Activated naive CD4-positive, alpha-beta T cell treated with anti-CD3 and anti-CD28 coated beads, Interleukin-2, amount 50 U/mL, for 24 hours (primary cell): ENCODE data around the gene AIF1L.

ENCODE experiments used
- H3K27ac Mint-ChIP-seq: one replicate; pipeline ENCODE4 v1.8.0; 2021; ENCODE audit warnings: mild to moderate bottlenecking, mixed read lengths
- H3K27me3 Mint-ChIP-seq: one replicate; pipeline ENCODE4 v1.8.0; 2021; ENCODE audit warnings: mixed read lengths
- H3K36me3 Mint-ChIP-seq: one replicate; pipeline ENCODE4 v1.8.0; 2021; ENCODE audit warnings: mixed read lengths
- H3K4me1 Mint-ChIP-seq: one replicate; pipeline ENCODE4 v1.8.0; 2021; ENCODE audit warnings: mixed read lengths
- H3K4me3 Mint-ChIP-seq: one replicate; pipeline ENCODE4 v1.8.0; 2021; ENCODE audit warnings: mild to moderate bottlenecking, mixed read lengths
- H3K9me3 Mint-ChIP-seq: one replicate; pipeline ENCODE4 v1.8.0; 2021; ENCODE audit warnings: mixed read lengths

Gene AIF1L

GRCh38 chr9:131068076-131068816 is 28.1 kb upstream of the AIF1L start:
- Mint-ChIP-seq H3K27me3 (no peaks in the 10 kb centered on the region), H3K4me1 (no peaks in the 10 kb centered on the region), H3K27ac (no peak overlapping the region)

DNA sequence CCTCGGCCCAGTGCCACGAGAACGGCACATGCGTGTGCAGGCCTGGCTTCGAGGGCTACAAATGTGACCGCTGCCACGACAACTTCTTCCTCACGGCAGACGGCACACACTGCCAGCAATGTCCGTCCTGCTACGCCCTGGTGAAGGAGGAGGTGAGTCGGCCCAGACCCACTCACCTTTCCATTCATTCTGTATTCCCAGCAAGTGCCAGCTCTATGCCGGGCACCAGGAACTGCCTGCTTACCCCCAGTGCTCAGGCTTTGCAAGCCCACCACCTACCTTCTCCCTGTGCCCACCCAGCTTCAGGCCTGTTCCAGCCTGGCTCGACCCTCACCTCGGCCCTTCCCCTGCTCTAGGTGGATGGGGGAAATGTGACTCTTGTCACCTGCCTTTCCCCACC is 26.6 kb upstream of the AIF1L start:
- Mint-ChIP-seq H3K27ac (no peak overlapping the region), H3K4me1 (no peaks in the 10 kb centered on the region), H3K9me3 (no peaks in the 10 kb centered on the region), H3K36me3 (no peaks in the 10 kb centered on the region), H3K4me3 (no peak overlapping the region), H3K27me3 (no peaks in the 10 kb centered on the region)

More at GRCh38 chr9:131068076-131068816, 28.1 kb upstream of the AIF1L start:
- H3K36me3 Mint-ChIP-seq, result no peaks in the 10 kb centered on the region
- no peak overlapping the region for H3K4me3 Mint-ChIP-seq
- no peaks in the 10 kb centered on the region for H3K9me3 Mint-ChIP-seq

GRCh38 chr9:131072107-131072870 is 24.0 kb upstream of the AIF1L start:
- Mint-ChIP-seq H3K9me3 (no peaks in the 10 kb centered on the region), H3K27me3 (no peaks in the 10 kb centered on the region), H3K4me3 (no peak overlapping the region), H3K4me1 (no peaks in the 10 kb centered on the region), H3K27ac (no peak overlapping the region), H3K36me3 (no peaks in the 10 kb centered on the region)

GRCh38 chr9:131072871-131073237 is 23.5 kb upstream of the AIF1L start:
- Mint-ChIP-seq H3K27me3 (no peaks in the 10 kb centered on the region), H3K27ac (no peak overlapping the region), H3K36me3 (no peaks in the 10 kb centered on the region), H3K9me3 (no peaks in the 10 kb centered on the region), H3K4me1 (no peaks in the 10 kb centered on the region), H3K4me3 (no peak overlapping the region)

DNA sequence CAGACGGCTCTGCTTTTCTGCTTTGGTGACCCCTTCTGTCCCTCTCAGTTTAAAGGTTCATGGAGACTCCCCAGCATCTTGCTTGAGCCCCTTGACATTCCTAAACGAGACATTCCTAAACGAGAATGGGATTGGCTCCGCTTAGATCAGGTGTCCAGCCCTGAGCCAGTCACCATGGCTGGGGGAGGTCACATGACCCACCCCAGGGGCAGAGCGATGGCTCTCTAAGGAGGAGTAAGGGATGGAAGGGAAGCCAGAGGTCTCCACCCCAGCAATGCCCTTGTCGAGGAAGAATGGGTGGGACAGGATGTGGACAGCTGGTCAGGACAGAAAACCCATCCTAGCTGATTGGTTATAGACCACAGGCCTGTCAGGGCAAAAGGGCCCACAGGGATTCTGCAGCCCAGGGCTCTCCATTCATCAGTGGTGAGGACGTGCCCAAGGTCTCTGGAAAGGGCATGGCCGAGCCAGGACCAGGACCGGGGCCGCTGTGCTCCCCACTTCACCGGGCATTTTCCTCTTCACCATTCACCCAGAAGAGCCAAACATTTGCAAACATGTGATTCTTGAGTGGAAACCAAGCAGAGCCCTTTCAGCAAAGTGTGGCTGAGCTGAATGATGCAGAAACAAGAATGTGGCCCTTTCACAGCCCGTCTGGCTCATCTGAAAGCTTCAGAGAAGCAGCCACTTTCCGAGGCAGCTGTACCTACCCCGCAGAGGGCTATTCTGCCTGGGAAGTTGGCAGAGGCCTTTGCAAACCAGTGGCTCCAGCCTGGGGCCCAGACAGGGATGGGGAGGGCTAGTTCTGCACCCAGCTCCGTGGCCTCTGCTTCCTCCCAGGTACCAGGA is 19.8 kb upstream of the AIF1L start:
- Mint-ChIP-seq H3K27me3 (no peaks in the 10 kb centered on the region), H3K36me3 (no peaks in the 10 kb centered on the region), H3K4me1 (no peaks in the 10 kb centered on the region)

GRCh38 chr9:131078427-131079366 is 17.6 kb upstream of the AIF1L start:
- Mint-ChIP-seq H3K36me3 (peaks cover 2% of the 10 kb centered on the region), H3K4me1 (no peaks in the 10 kb centered on the region), H3K27me3 (no peaks in the 10 kb centered on the region), H3K27ac (no peak overlapping the region), H3K9me3 (no peaks in the 10 kb centered on the region), H3K4me3 (no peak overlapping the region)

More for the DNA sequence above, 19.8 kb upstream of the AIF1L start:
- Mint-ChIP-seq H3K27ac (no peak overlapping the region), H3K4me3 (no peak overlapping the region), H3K9me3 (no peaks in the 10 kb centered on the region)

DNA sequence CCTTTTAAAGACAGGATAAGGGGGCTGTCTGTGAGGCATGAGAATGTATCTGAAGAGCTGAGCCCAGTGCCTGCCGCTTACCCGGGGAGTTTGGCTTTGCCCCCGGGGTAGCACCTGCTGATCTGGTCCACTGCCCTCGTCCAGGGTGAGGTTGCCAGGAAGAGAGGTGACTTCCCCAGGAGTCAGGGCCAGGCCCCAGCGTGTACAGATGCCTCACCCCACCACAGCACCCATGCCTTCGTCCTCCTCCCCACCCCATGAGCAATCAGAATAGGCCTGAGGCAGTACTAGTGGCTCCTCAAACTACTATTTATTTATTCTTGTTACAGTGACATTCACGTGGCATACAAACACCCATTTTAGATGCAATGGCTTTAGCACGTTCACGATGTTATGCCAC is 15.7 kb upstream of the AIF1L start:
- no peaks in the 10 kb centered on the region for H3K27me3 Mint-ChIP-seq
- peaks cover 4% of the 10 kb centered on the region for H3K36me3 Mint-ChIP-seq

GRCh38 chr9:131081868-131082267 is 14.5 kb upstream of the AIF1L start:
- Mint-ChIP-seq H3K9me3 (no peaks in the 10 kb centered on the region), H3K4me3 (no peak overlapping the region), H3K27ac (no peak overlapping the region), H3K27me3 (no peaks in the 10 kb centered on the region), H3K36me3 (peaks cover 4% of the 10 kb centered on the region), H3K4me1 (no peaks in the 10 kb centered on the region)

More for the DNA sequence above, 15.7 kb upstream of the AIF1L start:
- Mint-ChIP-seq H3K9me3 (no peaks in the 10 kb centered on the region), H3K4me1 (no peaks in the 10 kb centered on the region), H3K4me3 (no peak overlapping the region), H3K27ac (no peak overlapping the region)

DNA sequence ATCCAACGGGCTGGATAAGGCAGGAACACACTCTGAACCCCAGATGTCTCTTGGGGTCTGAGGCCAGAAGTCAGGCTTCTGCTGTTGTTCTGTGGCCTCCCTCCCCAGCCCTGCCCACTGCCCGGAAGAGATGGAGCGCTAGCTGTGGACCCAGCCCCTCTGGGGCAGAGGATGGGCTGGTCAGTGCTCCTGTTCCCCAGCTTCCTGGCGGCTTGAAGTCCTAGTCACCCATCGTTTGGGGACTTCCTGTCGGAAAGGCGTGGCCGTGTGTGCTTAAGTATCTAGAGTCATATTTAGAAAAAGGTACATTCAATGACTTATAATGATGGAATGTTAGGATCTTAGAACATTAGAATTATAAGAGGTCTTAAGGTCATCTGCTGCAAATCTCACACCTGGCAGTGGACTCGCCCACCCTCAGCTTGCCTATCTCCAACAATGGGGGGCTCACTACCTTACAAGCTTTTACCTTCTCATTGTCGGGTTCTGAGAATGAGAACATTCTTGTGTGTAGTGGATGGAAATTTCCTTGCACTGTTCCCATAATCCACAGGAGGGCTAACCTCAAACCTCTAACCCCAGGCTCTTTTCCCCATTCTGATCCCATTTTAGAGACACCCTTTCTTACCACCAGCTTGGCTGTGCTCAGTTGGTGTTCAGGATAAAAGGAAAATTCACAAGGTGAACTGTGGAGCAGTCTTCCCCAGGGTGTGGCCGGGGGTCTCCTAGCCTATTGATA is 13.4 kb upstream of the AIF1L start:
- Mint-ChIP-seq H3K4me1 (no peaks in the 10 kb centered on the region), H3K4me3 (no peak overlapping the region), H3K27me3 (no peaks in the 10 kb centered on the region), H3K36me3 (peaks cover 4% of the 10 kb centered on the region), H3K9me3 (no peaks in the 10 kb centered on the region), H3K27ac (no peak overlapping the region)

DNA sequence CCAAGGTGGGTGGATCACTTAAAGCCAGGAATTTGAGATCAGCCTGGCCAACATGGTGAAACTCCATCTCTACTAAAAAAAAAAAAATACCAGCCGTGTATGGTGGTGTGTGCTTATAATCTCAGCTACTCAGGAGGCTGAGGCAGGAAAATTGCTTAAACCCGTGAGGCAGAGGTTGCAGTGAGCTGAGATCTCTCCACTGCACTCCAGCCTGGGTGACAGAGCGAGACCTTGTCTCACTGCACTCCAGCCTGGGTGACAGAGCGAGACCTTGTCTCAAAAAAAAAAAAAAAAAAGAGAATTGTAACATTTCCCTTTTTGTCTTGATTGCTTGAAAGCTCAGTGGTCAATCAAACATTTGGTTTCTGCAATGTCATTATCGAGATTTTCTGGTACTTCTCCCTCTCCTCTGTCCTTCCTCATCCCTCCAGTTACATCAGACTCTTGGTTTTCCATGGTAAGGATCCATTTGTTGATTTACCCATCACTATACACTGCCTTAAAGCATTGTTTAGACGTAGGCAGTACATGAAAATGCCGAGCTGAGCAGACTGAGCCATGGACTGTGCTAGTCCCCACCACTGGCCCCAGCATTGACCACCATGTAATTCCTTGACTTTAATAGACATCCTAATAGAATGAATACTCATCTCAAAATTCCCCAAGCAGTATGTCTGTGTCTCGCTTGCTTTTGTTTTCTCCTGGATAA is 11.5 kb upstream of the AIF1L start:
- Mint-ChIP-seq H3K4me1 (no peaks in the 10 kb centered on the region), H3K4me3 (no peak overlapping the region), H3K27me3 (no peaks in the 10 kb centered on the region), H3K27ac (no peak overlapping the region), H3K36me3 (peaks cover 4% of the 10 kb centered on the region), H3K9me3 (no peaks in the 10 kb centered on the region)

GRCh38 chr9:131085370-131086122 is 10.8 kb upstream of the AIF1L start:
- Mint-ChIP-seq H3K9me3 (no peaks in the 10 kb centered on the region), H3K27ac (no peak overlapping the region), H3K4me3 (no peak overlapping the region), H3K4me1 (no peaks in the 10 kb centered on the region), H3K36me3 (peaks cover 4% of the 10 kb centered on the region), H3K27me3 (no peaks in the 10 kb centered on the region)

DNA sequence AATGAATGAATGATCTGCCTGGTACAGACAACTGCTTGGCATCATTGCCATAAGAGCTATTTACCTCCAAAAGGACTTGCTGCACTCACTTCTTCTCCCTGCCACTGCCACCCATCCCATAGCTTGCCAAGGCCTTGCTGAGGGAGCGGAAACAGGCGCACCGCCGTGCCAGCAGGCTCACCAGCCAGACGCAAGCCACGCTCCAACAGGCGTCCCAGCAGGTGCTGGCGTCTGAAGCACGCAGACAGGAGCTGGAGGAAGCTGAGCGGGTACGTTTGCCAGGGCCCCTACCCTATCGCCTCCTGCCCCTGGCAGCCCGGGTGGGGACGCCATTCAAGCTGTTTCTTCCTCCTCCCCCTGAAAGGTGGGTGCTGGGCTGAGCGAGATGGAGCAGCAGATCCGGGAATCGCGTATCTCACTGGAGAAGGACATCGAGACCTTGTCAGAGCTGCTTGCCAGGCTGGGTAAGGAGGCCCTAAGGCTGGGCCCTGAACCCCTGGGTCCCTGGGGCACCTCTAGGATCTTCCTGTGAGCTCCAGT is 8.9 kb upstream of the AIF1L start:
- H3K9me3 Mint-ChIP-seq, result no peaks in the 10 kb centered on the region
- H3K27me3 Mint-ChIP-seq, result no peaks in the 10 kb centered on the region
- no peak overlapping the region for H3K27ac Mint-ChIP-seq
- no peak overlapping the region for H3K4me3 Mint-ChIP-seq
- H3K4me1 Mint-ChIP-seq, result no peaks in the 10 kb centered on the region
- H3K36me3 Mint-ChIP-seq, result peaks cover 2% of the 10 kb centered on the region
